ENCODE measurements around the gene HIPK1. TPM values are rescaled to one million over a fixed set of nuclear protein-coding genes. Genes with fewer than 3 reads are reported as not detected.

Gene HIPK1
- total RNA-seq, 1 donor = 23.9 TPM

- peaks cover 55% of the 10 kb centered on the region for H4K20me1 ChIP-seq (ENCODE audit: insufficient read depth, low read length)
- H3K79me2 ChIP-seq (ENCODE audit: insufficient read depth, low read length) = peaks cover 87% of the 10 kb centered on the region
- no peaks in the 10 kb centered on the region for H3K27me3 ChIP-seq (ENCODE audit: insufficient read depth, low read length)
- no peaks in the 10 kb centered on the region for H3K4me1 ChIP-seq (ENCODE audit: insufficient read depth, low read length)
- no peak overlapping the region for H3K4me2 ChIP-seq (ENCODE audit: insufficient read depth, low read length)
- peaks cover 14% of the 10 kb centered on the region for H3K36me3 ChIP-seq (ENCODE audit: insufficient read depth, low read length)
- DNase-seq (ENCODE audit: insufficient read length, low spot score, missing footprints) = no peak
- H3K4me3 ChIP-seq (ENCODE audit: insufficient read depth, low read length) = no peak overlapping the region
- H3K27ac ChIP-seq (ENCODE audit: low read depth, low read length) = no peak overlapping the region
- no peak for TF ChIP-seq CTCF (IDR thresholded peaks at IDR 0.05; ENCODE audit: extremely low read depth, low read depth, low read length)
- H2AFZ ChIP-seq (ENCODE audit: low read length) = no peak overlapping the region
- no peaks in the 10 kb centered on the region for H3K9me3 ChIP-seq (ENCODE audit: low read depth, low read length)
Observed at GRCh38 chr1:113938192-113938591, 9.1 kb downstream of the HIPK1 start.

GRCh38 chr1:113940365-113941244, 11.5 kb downstream of the HIPK1 start:
- DNase-seq (ENCODE audit: insufficient read length, low spot score, missing footprints) = no peak
- H3K4me2 ChIP-seq (ENCODE audit: insufficient read depth, low read length) = no peak overlapping the region
- H3K36me3 ChIP-seq (ENCODE audit: insufficient read depth, low read length) = peaks cover 13% of the 10 kb centered on the region
- no peaks in the 10 kb centered on the region for H3K4me1 ChIP-seq (ENCODE audit: insufficient read depth, low read length)
- peaks cover 32% of the 10 kb centered on the region for H4K20me1 ChIP-seq (ENCODE audit: insufficient read depth, low read length)
- H3K27ac ChIP-seq (ENCODE audit: low read depth, low read length) = no peak overlapping the region
- peaks cover 83% of the 10 kb centered on the region for H3K79me2 ChIP-seq (ENCODE audit: insufficient read depth, low read length)
- no peak overlapping the region for H2AFZ ChIP-seq (ENCODE audit: low read length)
- no peaks in the 10 kb centered on the region for H3K27me3 ChIP-seq (ENCODE audit: insufficient read depth, low read length)
- no peak for TF ChIP-seq CTCF (IDR thresholded peaks at IDR 0.05; ENCODE audit: extremely low read depth, low read depth, low read length)
- no peak overlapping the region for H3K4me3 ChIP-seq (ENCODE audit: insufficient read depth, low read length)
- no peaks in the 10 kb centered on the region for H3K9me3 ChIP-seq (ENCODE audit: low read depth, low read length)

GRCh38 chr1:113941245-113941559, 12.1 kb downstream of the HIPK1 start:
- TF ChIP-seq CTCF (IDR thresholded peaks at IDR 0.05; ENCODE audit: extremely low read depth, low read depth, low read length) = no peak
- H3K79me2 ChIP-seq (ENCODE audit: insufficient read depth, low read length) = peaks cover 83% of the 10 kb centered on the region
- H3K27me3 ChIP-seq (ENCODE audit: insufficient read depth, low read length) = no peaks in the 10 kb centered on the region
- H2AFZ ChIP-seq (ENCODE audit: low read length) = no peak overlapping the region
- no peak overlapping the region for H3K4me2 ChIP-seq (ENCODE audit: insufficient read depth, low read length)
- DNase-seq (ENCODE audit: insufficient read length, low spot score, missing footprints) = no peak
- H3K36me3 ChIP-seq (ENCODE audit: insufficient read depth, low read length) = peaks cover 13% of the 10 kb centered on the region
- H3K4me1 ChIP-seq (ENCODE audit: insufficient read depth, low read length) = no peaks in the 10 kb centered on the region
- H3K27ac ChIP-seq (ENCODE audit: low read depth, low read length) = no peak overlapping the region
- H4K20me1 ChIP-seq (ENCODE audit: insufficient read depth, low read length) = peaks cover 26% of the 10 kb centered on the region
- no peak overlapping the region for H3K4me3 ChIP-seq (ENCODE audit: insufficient read depth, low read length)
- H3K9me3 ChIP-seq (ENCODE audit: low read depth, low read length) = no peaks in the 10 kb centered on the region

- peaks cover 13% of the 10 kb centered on the region for H3K36me3 ChIP-seq (ENCODE audit: insufficient read depth, low read length)
- no peaks in the 10 kb centered on the region for H3K27me3 ChIP-seq (ENCODE audit: insufficient read depth, low read length)
- H3K4me1 ChIP-seq (ENCODE audit: insufficient read depth, low read length) = peaks cover 4% of the 10 kb centered on the region
- peaks cover 15% of the 10 kb centered on the region for H4K20me1 ChIP-seq (ENCODE audit: insufficient read depth, low read length)
- no peak for DNase-seq (ENCODE audit: insufficient read length, low spot score, missing footprints)
- no peak overlapping the region for H3K4me2 ChIP-seq (ENCODE audit: insufficient read depth, low read length)
- H3K9me3 ChIP-seq (ENCODE audit: low read depth, low read length) = no peaks in the 10 kb centered on the region
- no peak overlapping the region for H2AFZ ChIP-seq (ENCODE audit: low read length)
- H3K4me3 ChIP-seq (ENCODE audit: insufficient read depth, low read length) = no peak overlapping the region
- H3K79me2 ChIP-seq (ENCODE audit: insufficient read depth, low read length) = peaks cover 82% of the 10 kb centered on the region
- no peak for TF ChIP-seq CTCF (IDR thresholded peaks at IDR 0.05; ENCODE audit: extremely low read depth, low read depth, low read length)
- H3K27ac ChIP-seq (ENCODE audit: low read depth, low read length) = no peak overlapping the region
Observed at GRCh38 chr1:113942527-113942926, 13.4 kb downstream of the HIPK1 start.
